AG09319 (cell line): ENCODE data around the gene DNAJC5G.
"Not testable (repeated sequence)": the region's sequence is repeated elsewhere in the genome, so short reads cannot be mapped to it uniquely, and the experiment has no call there.

Experiments
- DNase-seq: peaks from one replicate; pipeline ENCODE4 v3.0.0-alpha.2; 2010; ENCODE audit warnings: low read depth; ENCODE audit errors: extremely low read depth
- TF ChIP-seq, protein P1 (sequence below): IDR thresholded peaks from 2 replicates; pipeline ENCODE4 v1.5.1; 2011; ENCODE audit warnings: low read depth, mild to moderate bottlenecking, inconsistent platforms, low read length, moderate library complexity

Gene DNAJC5G

DNA sequence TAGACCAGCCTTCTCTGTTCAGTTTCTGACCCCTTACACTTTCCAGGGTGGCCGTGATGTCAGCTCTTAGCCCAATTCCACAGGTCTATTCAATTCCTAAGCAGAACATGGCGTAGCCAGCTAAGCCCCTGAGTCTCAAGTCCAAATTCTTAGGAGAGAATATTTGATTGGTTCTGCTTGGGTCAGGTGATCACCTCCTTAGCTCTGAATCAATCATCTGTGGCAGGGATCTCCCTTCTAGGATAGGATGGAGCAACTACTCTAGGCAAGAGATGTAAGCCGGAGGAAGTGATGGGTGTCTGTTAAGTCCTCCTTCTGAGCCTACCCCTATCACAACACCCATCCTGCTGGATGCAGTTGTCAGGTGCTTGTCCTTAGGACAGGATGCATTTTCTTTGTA is 22.0 kb downstream of the DNAJC5G start:
- TF ChIP-seq, protein P1, sequence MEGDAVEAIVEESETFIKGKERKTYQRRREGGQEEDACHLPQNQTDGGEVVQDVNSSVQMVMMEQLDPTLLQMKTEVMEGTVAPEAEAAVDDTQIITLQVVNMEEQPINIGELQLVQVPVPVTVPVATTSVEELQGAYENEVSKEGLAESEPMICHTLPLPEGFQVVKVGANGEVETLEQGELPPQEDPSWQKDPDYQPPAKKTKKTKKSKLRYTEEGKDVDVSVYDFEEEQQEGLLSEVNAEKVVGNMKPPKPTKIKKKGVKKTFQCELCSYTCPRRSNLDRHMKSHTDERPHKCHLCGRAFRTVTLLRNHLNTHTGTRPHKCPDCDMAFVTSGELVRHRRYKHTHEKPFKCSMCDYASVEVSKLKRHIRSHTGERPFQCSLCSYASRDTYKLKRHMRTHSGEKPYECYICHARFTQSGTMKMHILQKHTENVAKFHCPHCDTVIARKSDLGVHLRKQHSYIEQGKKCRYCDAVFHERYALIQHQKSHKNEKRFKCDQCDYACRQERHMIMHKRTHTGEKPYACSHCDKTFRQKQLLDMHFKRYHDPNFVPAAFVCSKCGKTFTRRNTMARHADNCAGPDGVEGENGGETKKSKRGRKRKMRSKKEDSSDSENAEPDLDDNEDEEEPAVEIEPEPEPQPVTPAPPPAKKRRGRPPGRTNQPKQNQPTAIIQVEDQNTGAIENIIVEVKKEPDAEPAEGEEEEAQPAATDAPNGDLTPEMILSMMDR, result no peak
- no peak for DNase-seq

DNA sequence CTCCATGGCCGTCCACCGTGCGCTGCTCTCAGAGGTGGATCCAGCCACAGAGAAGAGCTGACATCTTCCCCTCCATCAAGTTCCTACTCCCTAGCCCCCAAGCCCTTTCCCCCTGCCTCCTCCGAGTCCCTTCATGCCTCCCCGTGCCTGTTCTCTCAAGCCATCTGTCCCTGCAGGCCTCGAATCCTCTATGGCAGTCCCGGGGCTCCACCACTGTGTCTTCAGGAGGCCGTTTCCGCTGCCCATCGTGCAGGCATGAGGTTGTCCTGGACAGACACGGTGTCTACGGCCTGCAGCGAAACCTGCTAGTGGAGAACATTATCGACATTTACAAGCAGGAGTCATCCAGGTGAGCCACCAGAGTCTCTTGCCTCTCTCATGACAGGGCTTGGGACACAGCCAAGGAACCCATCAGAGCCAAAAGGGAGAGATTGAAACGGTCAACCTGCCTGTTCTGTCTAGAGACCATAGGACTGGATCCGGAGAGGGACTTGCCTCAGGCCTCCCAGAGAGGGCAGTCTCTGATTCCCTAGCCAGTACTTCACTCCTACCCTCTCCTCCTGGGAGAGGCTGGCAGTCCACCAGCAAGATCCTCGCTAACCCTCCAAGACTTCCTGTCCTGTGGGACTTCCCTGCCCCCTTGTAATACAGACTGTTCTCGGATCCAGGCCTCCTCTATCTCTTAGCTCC is 23.3 kb downstream of the DNAJC5G start:
- no peak for DNase-seq
- TF ChIP-seq, protein P1, result no peak

DNA sequence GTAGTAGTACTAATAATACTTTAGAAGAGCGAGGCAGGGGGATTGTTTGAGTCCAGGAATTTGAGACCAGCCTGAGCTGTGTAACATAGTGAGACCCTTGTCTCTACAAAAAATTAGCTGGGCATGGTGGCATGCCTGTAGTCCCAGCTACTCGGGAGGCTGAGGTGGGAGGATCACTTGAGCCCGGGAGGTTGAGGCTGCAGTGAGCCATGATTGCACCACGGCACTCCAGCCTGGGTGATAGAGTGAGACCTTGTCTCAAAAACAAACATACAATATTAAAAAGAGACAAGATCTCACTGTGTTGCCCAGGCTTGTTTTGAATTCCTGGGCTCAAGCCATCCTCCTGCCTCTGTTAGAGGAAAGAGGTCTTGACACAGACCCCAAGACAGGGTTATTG is 25.4 kb downstream of the DNAJC5G start:
- not testable (repeated sequence) for DNase-seq

DNA sequence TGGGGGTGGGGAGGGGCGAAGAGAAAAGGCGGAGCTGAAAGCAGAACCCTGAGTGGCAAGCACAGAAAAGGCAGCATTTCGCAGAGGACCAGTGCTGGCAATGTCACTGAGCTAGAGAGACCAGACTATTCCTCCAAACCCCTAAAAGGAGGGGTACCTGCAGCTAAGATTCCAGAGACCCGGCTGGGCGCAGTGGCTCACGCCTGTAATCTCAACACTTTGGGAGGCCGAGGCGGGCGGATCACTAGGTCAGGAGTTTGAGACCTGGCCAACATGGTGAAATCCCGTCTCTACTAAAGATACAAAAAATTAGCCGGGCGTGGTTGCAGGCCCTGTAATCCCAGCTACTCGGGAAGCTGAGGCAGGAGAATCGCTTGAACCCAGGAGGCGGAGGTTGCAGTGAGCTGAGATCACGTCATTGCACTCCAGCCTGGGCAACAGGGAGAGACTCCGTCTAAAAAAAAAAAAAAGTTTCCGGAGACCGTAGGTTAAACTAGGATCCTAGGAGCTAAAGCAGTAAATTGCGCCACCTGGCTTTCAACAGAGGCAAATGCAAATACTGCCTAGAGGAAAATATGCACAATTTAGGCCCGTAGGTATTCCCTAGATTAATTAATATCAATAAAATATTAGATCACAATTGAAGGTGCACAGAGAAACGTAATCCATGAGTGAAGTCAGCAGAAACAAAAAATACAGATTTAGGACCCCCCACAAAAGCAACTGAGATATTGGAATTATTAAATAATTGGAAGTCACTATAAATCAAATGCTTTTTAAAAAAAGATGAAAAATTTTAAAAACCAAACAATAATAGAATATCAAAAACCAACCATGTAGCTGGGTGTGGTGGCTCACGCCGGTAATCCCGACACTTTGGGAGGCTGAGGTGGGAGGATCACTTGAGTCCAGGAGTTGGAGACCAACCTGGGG is 28.1 kb downstream of the DNAJC5G start:
- peak; percentile 39 for DNase-seq
- TF ChIP-seq, protein P1, result peak; percentile 84

DNA sequence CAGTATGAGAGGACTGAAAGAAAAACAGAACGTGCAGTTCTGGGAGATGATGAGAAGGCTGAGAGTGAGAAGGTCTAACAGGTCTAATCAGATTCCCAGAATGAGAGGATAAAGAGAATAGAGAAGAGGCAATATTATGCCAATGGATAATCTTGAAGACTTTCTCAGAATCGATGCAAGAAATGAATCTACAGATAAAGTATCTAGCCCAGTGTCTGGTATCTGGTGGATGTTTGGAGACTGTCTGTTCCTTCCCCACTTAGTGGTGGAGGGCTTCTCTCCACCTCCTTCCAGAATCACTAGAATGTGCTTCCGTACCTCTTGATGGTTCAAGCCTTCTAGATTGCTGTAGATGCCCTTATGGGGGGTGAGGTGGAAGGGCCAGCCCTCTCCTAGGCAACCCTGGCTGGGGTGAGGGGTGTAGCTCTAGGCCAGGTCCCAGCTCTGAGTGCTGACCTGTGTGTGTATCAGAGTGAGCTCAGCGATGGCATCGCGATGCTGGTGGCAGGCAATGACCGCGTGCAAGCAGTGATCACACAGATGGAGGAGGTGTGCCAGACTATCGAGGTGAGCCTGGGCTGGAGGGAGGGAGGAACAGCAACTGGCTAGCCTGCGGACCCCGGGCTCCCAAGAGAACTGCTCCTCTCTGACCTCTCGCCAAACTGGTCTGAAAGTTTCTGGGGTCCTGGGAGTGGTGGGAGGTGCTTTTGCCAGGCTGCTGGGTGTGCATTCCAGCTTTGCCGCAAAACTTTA is 29.4 kb downstream of the DNAJC5G start:
- TF ChIP-seq, protein P1, result no peak

DNA sequence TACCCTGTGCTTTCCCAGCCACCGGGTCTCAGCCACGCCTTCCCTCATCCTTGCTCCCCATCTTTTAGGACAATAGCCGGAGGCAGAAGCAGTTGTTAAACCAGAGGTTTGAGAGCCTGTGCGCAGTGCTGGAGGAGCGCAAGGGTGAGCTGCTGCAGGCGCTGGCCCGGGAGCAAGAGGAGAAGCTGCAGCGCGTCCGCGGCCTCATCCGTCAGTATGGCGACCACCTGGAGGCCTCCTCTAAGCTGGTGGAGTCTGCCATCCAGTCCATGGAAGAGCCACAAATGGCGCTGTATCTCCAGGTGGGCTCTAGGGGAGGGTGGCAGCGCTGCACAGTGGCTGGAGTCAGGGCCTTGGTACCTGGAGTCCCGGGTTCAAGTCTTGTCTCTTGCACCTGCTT is 30.3 kb downstream of the DNAJC5G start:
- TF ChIP-seq, protein P1, result no peak
- DNase-seq, result no peak

More for the DNA sequence above, 29.4 kb downstream of the DNAJC5G start:
- DNase-seq, result no peak

DNA sequence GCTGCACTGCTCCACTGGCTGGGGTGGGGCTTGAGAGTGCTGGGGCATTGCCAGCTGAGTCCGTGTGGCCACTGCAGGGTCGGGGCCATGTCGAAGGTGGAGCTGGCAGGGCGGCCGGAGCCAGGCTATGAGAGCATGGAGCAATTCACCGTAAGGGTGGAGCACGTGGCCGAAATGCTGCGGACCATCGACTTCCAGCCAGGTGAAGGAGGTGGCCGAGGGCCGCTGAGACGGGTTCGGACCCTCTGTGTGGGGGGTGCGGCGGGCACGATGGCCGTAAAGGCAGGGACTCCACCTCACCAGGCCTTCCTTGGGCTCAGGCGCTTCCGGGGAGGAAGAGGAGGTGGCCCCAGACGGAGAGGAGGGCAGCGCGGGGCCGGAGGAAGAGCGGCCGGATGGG is 30.9 kb downstream of the DNAJC5G start:
- no peak for DNase-seq
- TF ChIP-seq, protein P1, result no peak
